GM19452 (cell line): ENCODE measurements around the gene FBXL16.

ENCODE experiments used
- ATAC-seq: cut with Tn5 transposase; IDR thresholded peaks from one replicate; pipeline ENCODE4 v1.9.1; 2021; ENCODE audit not compliant: unreplicated experiment

The FBXL16 gene

DNA sequence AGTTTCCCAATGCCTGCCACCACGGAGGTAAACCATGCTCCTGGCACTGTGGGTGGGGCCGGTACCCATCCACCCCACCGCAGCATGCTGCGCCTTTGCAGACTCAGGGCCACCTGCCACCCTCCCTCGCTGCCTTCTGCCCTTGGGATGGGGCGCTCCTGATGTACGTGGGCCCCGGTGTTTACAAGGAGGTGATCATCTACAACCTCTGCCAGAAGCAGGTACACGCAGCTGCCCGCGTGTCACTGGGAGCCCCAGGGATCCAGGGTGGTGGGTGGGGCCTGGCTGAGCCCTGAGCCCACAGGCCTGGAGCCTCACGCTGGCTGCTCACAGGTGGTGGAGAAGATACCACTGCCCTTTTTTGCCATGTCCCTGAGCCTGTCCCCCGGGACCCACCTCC, 39.0 kb downstream of the FBXL16 start:
- ATAC-seq: no peak

DNA sequence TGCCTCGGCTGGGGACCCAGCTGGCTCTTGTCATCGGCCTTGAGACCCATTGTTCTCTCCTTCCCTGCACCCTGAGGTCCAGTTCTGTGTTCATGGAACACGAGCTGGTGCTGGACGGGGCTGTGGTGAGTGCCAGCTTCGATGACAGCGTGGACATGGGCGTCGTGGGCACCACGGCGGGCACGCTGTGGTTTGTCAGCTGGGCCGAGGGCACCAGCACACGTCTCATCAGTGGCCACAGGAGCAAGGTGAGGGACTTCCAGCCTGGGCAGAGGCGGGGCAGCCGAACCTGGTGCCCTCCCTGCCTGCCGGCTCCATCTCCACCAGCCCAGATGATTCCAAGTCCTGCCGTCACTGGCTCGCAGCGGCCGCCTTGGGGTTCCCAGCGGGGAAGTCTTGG, 43.0 kb downstream of the FBXL16 start:
- no peak for ATAC-seq

DNA sequence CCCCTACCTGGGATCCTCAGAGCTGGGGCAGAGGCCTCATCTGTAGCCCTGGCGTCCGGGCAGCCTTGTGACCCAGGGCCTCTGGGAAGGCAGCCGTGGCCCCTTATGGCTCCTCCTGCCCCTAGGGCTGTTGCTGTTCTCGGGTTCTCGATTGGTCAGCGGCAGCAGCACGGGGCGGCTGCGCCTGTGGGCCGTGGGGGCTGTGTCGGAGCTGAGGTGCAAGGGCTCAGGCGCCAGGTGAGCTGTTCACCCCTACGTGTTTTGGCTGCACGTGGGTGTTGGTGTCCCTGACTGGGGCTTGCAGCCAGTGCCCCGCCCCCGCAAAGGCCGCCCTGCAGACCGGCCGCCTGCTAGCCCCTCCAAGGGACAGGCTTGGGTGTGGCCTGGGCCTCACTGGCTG, 43.5 kb downstream of the FBXL16 start:
- ATAC-seq: no peak

DNA sequence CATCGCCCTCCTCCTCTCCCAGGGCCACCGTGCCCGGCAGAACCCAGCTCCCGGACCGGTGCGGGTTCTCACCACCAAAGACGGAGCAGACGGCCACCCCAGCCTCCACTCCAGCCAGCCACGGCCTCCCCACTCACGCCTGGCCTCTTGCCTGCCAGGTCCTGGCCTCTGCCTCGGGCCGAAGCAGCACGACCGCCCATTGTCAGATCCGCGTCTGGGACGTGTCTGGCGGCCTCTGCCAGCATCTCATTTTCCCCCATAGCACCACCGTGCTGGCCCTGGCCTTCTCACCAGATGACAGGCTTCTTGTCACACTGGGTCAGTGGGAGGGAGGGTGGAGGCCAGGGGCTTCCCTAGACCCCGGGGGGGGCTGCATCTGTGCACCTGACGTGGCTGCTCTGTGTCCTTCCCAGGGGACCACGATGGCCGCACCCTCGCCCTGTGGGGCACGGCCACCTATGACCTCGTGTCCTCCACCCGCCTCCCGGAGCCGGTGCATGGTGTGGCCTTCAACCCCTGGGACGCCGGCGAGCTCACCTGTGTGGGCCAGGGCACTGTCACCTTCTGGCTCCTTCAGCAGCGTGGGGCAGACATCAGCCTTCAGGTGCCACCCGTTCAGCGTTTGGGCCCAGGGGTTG, 44.3 kb downstream of the FBXL16 start:
- no peak for ATAC-seq

DNA sequence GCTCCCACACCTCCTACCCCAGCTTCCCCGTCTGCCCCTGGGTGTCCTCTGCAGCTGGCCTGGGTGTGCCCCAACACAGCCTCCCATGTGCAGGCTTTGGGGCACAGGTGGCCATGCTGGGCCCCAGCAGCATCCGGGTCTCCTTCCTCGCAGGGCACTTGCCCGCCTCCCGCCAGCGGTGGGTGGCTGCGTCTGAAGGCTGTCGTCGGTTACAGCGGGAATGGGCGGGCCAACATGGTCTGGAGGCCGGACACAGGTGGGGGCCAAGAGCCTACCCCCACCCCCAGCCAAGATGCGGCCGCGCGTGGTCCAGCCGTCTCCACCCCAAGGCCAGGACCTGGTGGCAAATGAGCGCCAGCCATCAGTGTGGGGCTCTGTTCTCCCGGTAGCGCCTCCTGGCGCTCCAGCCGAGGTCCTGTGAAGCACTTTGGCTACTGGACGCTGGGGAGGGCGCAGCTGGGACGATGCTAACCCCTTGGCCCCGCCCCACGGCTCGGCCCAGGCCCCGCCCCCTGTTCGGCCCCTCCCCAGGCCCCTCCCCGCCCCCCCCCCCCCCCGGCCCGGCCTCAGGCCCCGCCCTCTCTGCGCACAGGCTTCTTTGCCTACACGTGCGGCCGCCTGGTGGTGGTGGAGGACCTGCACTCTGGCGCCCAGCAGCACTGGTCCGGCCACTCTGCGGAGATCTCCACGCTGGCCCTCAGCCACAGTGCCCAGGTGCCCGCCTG, 45.0 kb downstream of the FBXL16 start:
- no peak for ATAC-seq

DNA sequence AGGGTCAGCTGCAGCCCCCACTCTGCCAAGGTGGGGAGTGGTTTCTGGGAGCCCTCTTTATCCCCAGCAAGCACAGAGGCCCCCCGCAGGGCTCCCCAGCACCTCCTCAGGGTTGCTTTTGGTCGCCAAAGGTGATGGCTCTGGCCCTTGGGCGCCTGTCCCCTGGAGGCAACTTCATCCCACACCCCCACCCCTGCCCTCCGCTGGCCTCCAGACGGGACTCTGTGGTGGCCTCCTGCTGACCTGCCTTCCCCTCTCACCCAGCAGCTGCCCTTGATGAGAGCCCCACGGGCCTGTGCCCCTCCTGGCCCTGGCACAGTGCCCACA, 45.5 kb downstream of the FBXL16 start:
- ATAC-seq: no peak

DNA sequence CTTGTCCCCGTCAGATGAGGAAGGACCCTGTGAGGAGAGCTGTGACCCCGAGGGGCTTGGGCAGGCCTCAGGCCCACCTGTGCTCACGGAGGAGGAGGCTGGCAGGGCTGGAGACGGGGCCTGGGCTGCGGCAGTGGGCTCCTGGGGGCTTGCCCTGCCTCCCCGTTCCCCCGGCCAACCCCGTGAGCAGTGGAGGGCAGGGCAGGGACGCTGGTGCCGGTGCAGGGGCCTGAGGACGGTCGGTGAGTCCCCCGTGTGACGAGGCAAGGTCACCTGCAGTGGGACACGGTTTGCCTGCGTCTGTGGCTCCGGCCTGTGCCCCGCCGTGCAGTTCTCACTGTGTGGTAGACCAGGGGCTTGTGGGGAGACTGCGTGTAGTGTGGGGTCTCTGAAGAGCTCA, 46.0 kb downstream of the FBXL16 start:
- ATAC-seq: no peak

DNA sequence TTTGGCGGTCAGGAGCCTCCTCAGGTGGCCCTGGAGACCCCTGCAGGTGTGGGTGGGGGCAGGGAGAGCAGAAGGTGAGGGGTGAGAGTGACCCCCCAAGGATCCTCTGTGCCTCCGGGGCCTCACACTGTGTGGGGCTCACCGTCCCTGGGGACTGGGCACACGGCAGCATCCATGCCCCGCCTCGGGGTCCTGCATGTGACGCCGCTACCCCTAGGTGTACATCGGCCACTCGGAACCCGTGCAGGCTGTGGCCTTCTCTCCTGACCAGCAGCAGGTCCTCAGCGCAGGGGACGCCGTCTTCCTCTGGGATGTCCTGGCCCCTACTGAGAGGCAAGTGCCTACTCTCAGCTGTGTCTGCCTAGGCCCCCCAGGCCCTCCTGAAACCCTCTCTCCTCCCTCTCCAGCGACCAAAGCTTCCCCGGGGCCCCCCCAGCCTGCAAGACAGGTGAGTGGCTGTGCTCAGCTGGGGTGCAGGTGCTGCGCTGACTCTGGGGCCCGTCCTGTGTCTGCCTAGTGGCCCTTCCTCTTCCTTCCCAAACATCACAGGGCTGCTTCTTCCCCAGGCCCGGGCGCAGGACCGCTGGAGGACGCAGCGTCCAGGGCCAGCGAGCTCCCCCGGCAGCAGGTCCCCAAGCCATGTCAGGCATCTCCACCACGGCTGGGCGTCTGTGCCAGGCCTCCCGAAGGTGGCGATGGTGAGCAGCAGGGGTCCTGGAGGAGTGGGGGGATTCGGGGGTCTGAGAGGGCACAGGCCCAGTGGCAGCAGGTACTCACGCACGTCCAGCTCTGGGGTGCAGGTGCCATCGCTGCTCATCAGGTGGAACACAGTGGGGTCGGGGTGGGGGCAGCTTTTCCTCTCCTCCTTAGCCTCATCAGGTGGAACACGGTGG, 46.7 kb downstream of the FBXL16 start:
- ATAC-seq: no peak

DNA sequence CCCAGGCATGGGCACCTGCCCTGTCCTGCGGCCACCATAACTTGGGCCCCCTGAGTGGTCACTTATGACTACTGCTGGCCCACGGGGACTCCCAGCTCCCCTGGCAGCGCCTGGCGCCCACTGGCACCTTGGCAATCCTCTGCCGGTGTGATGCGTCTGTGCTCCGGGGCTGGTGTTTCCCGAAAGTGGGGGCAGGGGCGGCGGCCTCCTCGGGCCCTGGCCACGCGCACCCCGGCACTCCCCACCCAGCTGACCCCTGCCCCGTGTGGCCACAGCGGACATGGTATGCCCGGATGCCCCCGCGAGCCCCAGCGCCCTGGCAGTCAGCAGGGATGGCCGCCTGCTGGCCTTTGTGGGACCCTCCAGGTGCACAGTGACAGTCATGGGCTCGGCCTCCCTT, 48.1 kb downstream of the FBXL16 start:
- no peak for ATAC-seq

DNA sequence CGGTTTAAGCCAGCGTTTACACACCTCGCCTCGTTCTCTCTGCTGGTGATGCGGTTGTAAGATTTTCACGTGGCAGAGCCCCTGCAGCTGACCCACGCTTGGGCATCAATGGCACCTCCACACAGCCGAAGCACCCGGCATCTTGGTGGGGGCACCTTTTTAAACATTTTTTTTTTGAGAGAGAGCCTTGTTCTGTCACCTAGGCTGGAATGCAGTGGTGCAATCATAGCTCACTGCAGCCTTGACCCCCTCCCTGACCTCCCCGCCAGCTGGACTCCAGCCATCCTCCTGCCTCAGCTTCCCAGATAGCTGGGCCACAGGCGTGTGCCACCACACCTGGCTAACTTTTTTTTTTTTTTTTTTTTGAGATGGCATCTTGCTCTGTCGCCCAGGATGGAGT, 51.6 kb downstream of the FBXL16 start:
- ATAC-seq: no peak

DNA sequence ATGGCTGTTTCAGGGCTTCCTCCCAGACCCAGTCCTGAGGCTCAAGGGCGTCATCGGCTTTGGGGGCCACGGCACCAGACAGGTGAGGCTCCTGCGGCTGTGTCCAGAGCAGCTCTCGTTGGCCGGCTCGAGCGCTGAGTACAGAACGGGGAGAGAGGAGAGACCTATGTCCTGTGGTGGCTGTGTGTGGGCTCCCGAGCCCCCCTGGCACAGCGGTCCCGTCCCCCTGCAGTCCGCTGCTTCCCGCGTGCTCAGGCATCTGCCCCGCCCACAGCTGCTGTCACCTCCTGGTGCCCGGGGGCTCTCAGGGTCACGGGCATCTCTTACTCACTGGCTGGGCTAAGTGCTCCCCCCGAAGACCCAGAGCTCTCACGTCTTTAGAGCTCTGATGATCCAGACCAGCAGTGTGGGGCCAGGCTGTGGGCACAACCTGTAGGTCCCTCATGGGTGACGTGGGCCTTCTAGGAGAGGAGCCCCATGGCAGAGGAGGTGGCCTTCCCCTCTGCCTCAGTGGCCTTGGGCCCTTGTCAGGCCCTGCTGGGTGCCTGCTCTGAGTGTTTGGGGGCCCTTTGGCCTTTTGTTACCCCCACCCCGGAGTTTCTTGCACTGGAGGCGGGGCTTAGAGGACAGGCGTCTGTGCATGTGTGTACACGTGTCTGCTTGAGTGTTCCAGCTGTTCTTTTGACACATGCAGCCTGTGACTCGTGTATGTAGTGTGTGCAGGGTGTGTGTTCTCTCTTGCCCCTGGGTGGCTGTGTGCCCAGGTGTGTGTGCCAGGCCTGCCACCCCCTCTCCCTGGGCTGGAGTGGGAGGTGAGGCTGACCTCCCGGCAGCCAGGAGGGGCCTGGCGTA, 52.9 kb downstream of the FBXL16 start:
- ATAC-seq: no peak

DNA sequence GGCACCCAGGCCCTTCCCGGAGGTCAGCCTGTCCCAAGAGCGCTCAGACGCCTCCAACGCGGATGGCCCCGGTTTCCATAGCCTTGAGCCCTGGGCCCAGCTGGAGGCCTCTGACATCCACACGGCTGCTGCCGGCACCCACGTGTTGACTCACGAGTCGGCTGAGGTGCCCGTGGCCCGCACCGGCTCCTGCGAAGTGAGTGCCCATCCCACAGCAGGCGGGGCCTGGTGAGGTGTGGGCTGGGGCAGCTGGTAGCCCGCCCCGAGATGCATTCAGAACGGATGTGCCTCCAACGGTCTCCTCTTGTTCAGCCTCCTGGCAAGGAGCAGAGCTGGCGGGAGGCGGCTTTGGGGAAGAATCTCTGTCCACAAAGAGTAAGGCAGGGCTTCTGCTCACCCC, 53.8 kb downstream of the FBXL16 start:
- ATAC-seq: no peak

DNA sequence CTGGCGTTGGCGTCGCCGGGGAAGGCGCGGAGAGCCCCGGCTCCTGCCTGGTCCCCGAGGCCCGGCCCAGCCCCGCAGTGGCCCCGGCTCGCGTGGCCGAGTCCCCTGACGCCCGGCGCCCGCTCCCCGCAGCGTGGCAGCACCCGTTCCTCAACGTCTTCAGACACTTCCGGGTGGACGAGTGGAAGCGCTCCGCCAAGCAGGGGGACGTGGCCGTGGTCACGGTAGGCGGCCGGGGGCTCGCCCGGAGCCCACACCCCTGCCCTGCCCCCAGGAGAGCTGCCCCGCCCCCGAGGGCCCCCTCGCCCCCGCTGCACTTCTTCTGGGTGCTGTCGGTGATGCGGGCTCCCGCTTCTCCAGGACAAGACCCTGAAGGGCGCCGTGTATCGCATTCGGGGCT, 56.0 kb downstream of the FBXL16 start:
- peak; percentile 25 for ATAC-seq

DNA sequence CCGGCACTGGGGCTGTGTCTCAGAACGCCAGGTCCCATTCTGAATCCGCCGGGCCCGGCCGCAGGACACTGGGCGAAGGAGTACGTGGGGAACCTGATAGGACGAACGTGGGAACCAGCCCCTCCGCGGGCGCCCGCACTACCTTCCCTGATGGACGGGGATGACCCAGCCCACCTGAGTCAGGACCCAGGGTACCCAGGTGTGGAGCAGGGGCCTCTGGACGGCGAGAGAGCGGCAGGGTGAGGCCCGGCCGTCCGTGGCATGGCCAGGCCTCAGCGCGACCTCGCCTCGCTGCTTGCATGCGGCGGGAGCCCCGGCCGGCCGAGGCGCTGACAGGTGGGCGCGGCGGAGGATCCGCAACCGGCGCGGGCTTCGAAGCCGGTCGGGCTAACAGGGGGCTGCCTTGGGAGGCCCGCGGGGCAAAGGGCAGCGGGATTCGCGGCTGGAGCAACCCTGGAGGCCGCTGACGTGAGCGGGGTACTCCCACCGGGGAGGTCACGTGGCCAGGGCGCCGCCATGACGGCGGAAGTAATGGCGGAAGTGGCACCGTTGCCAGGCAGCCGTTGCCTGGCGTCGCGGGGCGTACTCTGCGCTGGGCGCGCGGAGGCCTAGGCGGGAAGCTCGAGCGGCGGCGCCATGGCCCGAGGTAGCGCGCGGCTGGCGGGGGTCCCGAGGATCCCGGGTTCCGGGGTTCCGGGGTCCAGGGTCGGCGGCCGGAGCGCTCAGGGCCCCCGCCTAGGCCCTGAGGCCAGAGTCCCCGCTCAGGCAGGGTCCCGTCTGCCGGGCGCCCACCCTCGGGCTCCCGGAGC, 56.6 kb downstream of the FBXL16 start, which contains the start of gene WDR90:
WDR90 (plus strand) TSS at position 585 of the 809 bp plus-strand sequence; CDS start at position 637, 52 bp downstream.
- ATAC-seq: peak; percentile 79

DNA sequence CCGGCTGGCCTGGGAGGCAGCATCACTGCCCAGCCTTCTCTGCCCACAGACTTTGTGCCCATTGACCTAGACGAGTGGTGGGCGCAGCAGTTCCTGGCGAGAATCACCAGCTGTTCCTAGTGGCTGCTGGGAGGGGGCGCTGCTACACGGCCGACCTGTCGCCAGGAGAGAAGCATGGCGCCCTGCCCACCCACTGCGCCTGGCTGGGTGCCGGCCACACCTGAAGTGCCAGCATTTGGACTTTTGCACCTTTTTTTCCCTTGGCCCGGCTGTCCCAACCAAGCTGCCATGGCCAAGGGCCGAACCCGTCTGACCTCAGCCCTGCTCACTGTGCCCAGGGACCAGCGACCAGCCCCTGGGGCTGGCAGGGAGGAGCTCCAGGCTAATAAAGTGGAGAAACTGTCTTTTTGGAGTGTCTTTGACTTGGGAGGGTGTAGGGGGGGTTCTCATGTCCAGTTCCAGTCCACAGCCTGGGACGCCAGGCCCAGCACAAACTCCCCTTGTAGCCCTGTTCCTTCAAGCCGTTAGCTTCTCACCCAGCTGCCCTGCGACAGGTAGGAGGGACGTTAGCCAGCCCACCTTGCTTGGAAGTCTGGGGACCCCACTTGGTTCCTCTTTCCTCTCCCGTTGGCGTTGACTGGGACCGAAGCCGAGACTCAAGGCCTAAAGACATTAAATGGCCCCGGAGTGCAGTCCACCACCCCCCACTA, 57.4 kb downstream of the FBXL16 start:
- ATAC-seq: no peak

DNA sequence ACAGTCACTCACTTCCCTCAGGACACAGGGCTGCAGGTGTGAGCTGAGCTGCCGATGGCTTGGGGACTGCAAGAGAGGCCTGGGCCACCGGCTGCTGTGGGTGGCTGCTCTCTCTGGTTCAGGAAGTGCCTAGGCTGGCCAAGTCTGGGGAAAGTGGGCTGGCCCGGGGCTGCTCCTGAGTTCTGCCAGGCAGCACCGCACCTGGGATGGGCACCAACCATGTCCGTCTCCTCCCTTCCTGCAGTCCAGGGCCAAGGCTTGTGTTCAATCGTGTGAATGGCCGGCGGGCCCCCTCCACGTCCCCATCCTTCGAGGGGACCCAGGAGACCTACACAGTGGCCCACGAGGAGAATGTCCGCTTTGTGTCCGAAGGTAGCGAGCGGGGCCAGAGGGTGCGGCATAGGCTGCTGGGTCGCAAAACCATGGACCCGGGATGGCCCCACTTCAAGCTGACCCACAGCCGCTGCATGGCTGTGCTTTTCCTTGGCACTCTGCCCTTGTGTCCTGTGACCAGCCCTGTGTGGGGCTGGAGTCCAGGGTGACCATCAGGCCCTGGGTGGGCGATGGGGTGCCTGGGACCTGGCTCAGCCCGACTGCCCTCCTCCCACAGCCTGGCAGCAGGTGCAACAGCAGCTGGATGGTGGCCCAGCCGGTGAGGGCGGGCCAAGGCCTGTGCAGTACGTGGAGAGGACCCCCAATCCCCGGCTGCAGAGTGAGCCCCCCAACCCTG, 58.3 kb downstream of the FBXL16 start:
- ATAC-seq: no peak

DNA sequence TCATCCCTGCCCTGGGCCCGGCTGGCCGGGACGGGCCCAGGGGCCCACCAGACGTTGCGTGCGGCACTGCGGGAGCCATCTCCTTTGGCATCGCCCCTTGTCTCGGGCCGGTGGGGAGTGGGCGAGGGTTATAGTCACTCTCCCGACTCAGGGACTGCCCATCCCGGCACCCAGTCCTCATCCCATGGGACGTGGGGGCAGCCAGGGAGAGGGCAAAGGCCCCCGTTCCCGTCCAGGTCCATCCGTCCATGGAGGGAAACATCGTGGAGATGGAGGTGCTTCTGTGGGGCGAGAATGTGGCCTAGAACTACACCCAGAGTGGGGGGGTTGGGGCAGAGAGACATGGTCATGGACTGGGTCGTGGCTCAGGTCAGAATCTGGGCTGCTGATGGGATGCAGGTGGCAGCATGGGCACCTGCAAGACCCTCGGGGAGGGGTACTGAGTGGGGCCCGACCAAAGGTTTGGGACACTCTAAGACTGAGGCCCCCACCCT, 58.9 kb downstream of the FBXL16 start:
- no peak for ATAC-seq

DNA sequence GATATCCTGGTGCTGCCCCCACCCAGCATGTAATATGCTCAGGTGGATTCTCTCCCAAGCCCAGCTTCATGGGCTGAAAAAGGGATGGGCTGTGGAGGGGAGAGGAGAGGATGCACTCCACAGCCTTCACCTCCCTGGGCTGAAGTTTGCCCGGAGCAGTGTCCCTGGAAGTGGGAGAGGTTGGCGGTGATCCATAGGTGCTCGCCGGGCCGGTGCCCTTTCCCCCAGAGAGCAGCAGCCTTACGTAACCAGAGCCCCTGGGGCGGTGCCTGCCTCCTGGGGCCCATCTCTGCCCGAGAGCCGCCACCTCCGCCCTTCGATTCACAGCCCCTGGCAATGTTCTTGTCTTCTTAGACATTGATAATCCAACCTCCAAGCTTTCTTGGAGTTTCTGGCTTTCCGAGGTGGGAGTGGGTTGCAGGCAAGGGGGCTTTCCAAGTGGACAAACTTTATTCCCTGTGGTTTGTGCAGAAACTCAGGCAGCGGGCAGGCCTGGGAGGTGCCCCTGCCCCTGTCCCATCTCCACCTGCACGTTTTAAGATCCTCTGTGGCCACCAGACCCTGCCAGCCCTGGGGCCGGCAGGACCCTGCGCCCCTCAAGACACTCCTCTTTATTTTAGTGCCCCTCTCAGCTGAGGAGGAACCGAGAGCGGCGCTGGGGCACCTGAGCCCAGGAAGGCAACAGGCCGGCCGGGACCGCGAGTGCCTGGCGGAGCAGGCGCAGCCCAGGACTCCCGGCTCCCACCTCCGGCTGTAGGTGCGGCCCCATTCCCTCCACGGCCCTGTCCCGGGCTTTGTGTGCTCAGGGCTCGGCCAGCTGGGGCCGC, 59.5 kb downstream of the FBXL16 start:
- ATAC-seq: no peak
